HEK293 (cell line): ENCODE results near the gene MLF2.

Source experiments
- CTCF ChIA-PET: fragments of 350-600 bp; formaldehyde crosslinking; extraction: SDS; loops from one replicate; lab custom pipeline; 2021; ENCODE audit warnings: antibody characterized with exemption; lab: Yijun Ruan, JAX
- POLR2A ChIA-PET: fragments of 300-600 bp; formaldehyde crosslinking; extraction: SDS; loops from one replicate; lab custom pipeline; 2020; ENCODE audit warnings: antibody characterized with exemption, inconsistent platforms; lab: Yijun Ruan, JAX
- H3K27ac ChIP-seq: fragments of 200-500 bp; sonication (Bioruptor generic); 2 replicates; pipeline ENCODE4 v1.5.1; 2014; ENCODE audit warnings: low read depth, low read length, control low read depth, inconsistent platforms; ENCODE audit errors: extremely low read depth
- H3K36me3 ChIP-seq, 2 experiments: fragments of 200-500 bp in 1 of 2; sonication (Bioruptor generic) in 1 of 2; 1 replicate in 1 of 2; 2 replicates in 1 of 2; pipeline ENCODE4 v1.5.1; 2014 to 2017; ENCODE audit warnings: inconsistent platforms in 2 of 2, low read length in 2 of 2; ENCODE audit not compliant: control insufficient read depth in 2 of 2, insufficient read depth in 1 of 2
- H3K4me1 ChIP-seq: fragments of 200-500 bp; sonication (Bioruptor generic); 2 replicates; pipeline ENCODE4 v1.5.1; 2014; ENCODE audit warnings: mild to moderate bottlenecking, low read length, inconsistent platforms; ENCODE audit not compliant: control insufficient read depth, insufficient read depth
- H3K4me3 ChIP-seq: 2 replicates; pipeline ENCODE4 v1.5.1; 2011; ENCODE audit warnings: low read depth, mild to moderate bottlenecking, control low read depth, low read length, moderate library complexity
- H3K9me3 ChIP-seq: fragments of 200-500 bp; sonication (Bioruptor generic); 2 replicates; pipeline ENCODE4 v1.5.1; 2014; ENCODE audit warnings: low read depth, low read length, inconsistent platforms; ENCODE audit not compliant: control insufficient read depth, insufficient read depth
- BCL11A ChIP-seq: fragments of 450-650 bp; formaldehyde crosslinking; IDR thresholded peaks from 2 replicates; pipeline ENCODE4 v1.5.1; 2016; ENCODE audit warnings: low read depth, missing biosample characterization, missing genetic modification characterization
- FEZF1 ChIP-seq: fragments of 450-650 bp; formaldehyde crosslinking; IDR thresholded peaks from 2 replicates; pipeline ENCODE4 v1.5.1; 2016; ENCODE audit warnings: missing biosample characterization, missing genetic modification characterization
- GFI1B ChIP-seq: fragments of 450-650 bp; formaldehyde crosslinking; IDR thresholded peaks from 2 replicates; pipeline ENCODE4 v1.5.1; 2016; ENCODE audit warnings: missing biosample characterization, missing genetic modification characterization
- HOXD13 ChIP-seq: sonication (generic); formaldehyde crosslinking; IDR thresholded peaks from 2 replicates; pipeline ENCODE4 v1.8.0; 2022; ENCODE audit warnings: missing genetic modification reagents, borderline replicate concordance
- KLF16 ChIP-seq: fragments of 450-650 bp; formaldehyde crosslinking; IDR thresholded peaks from 2 replicates; pipeline ENCODE4 v1.5.1; 2017; ENCODE audit warnings: missing biosample characterization, missing genetic modification characterization
- MZF1 ChIP-seq: fragments of 450-650 bp; formaldehyde crosslinking; IDR thresholded peaks from 2 replicates; pipeline ENCODE4 v1.5.1; 2017; ENCODE audit warnings: missing biosample characterization, missing genetic modification characterization, borderline replicate concordance
- REPIN1 ChIP-seq: fragments of 450-650 bp; formaldehyde crosslinking; IDR thresholded peaks from 2 replicates; pipeline ENCODE4 v1.5.1; 2017; ENCODE audit warnings: missing biosample characterization, missing genetic modification characterization, low read depth
- SCRT1 ChIP-seq: fragments of 450-650 bp; formaldehyde crosslinking; IDR thresholded peaks from 2 replicates; pipeline ENCODE4 v1.5.1; 2016; ENCODE audit warnings: missing biosample characterization, missing genetic modification characterization, borderline replicate concordance
- SCRT2 ChIP-seq: fragments of 450-650 bp; formaldehyde crosslinking; IDR thresholded peaks from 2 replicates; pipeline ENCODE4 v1.5.1; 2016; ENCODE audit warnings: missing biosample characterization, missing genetic modification characterization
- SP2 ChIP-seq: fragments of 450-650 bp; formaldehyde crosslinking; IDR thresholded peaks from 2 replicates; pipeline ENCODE4 v1.5.1; 2016; ENCODE audit warnings: missing biosample characterization, missing genetic modification characterization
- ZBTB11 ChIP-seq: fragments of 450-650 bp; formaldehyde crosslinking; conservative IDR thresholded peaks from 2 replicates; pipeline ENCODE4 v1.5.1; 2016; ENCODE audit warnings: low read depth, missing biosample characterization, missing genetic modification characterization
- ZBTB8A ChIP-seq: fragments of 450-650 bp; formaldehyde crosslinking; IDR thresholded peaks from 2 replicates; pipeline ENCODE4 v1.5.1; 2016; ENCODE audit warnings: missing biosample characterization, missing genetic modification characterization
- ZFHX2 ChIP-seq: fragments of 450-650 bp; formaldehyde crosslinking; conservative IDR thresholded peaks from 2 replicates; pipeline ENCODE4 v1.5.1; 2016; ENCODE audit warnings: missing biosample characterization, missing genetic modification characterization
- ZNF121 ChIP-seq: fragments of 450-650 bp; formaldehyde crosslinking; IDR thresholded peaks from 2 replicates; pipeline ENCODE4 v1.5.1; 2016; ENCODE audit warnings: missing biosample characterization, missing genetic modification characterization
- ZNF184 ChIP-seq: fragments of 450-650 bp; IDR thresholded peaks from 2 replicates; pipeline ENCODE4 v1.5.1; 2018; ENCODE audit warnings: missing biosample characterization, mild to moderate bottlenecking, missing genetic modification characterization
- ZNF23 ChIP-seq: fragments of 450-650 bp; formaldehyde crosslinking; IDR thresholded peaks from 2 replicates; pipeline ENCODE4 v1.5.1; 2016; ENCODE audit warnings: missing biosample characterization, missing genetic modification characterization, borderline replicate concordance
- ZNF266 ChIP-seq: fragments of 450-650 bp; formaldehyde crosslinking; IDR thresholded peaks from 2 replicates; pipeline ENCODE4 v1.5.1; 2016; ENCODE audit warnings: missing biosample characterization, missing genetic modification characterization, low read depth
- ZNF302 ChIP-seq: fragments of 450-650 bp; formaldehyde crosslinking; IDR thresholded peaks from 2 replicates; pipeline ENCODE4 v1.5.1; 2016; ENCODE audit warnings: missing biosample characterization, missing genetic modification characterization, low read depth
- ZNF311 ChIP-seq: fragments of 450-650 bp; formaldehyde crosslinking; IDR thresholded peaks from 2 replicates; pipeline ENCODE4 v1.5.1; 2017; ENCODE audit warnings: missing biosample characterization, missing genetic modification characterization, borderline replicate concordance
- ZNF341 ChIP-seq: fragments of 450-650 bp; formaldehyde crosslinking; IDR thresholded peaks from 2 replicates; pipeline ENCODE4; 2016; ENCODE audit warnings: low read depth, missing biosample characterization, missing genetic modification characterization
- ZNF354C ChIP-seq: fragments of 450-650 bp; formaldehyde crosslinking; IDR thresholded peaks from 2 replicates; pipeline ENCODE4 v1.5.1; 2016; ENCODE audit warnings: missing biosample characterization, missing genetic modification characterization, low read depth, borderline replicate concordance
- ZNF416 ChIP-seq: fragments of 450-650 bp; formaldehyde crosslinking; IDR thresholded peaks from 2 replicates; pipeline ENCODE4 v1.5.1; 2016; ENCODE audit warnings: missing biosample characterization, missing genetic modification characterization
- ZNF473 ChIP-seq: fragments of 450-650 bp; formaldehyde crosslinking; IDR thresholded peaks from 2 replicates; pipeline ENCODE4 v1.5.1; 2017; ENCODE audit warnings: missing biosample characterization, missing genetic modification characterization
- ZNF626 ChIP-seq: fragments of 450-650 bp; sonication (Bioruptor Pico); formaldehyde crosslinking; IDR thresholded peaks from 2 replicates; pipeline ENCODE4 v1.5.1; 2018; ENCODE audit warnings: missing biosample characterization, missing genetic modification characterization, inconsistent platforms
- ZNF629 ChIP-seq: fragments of 450-650 bp; formaldehyde crosslinking; IDR thresholded peaks from 2 replicates; pipeline ENCODE4 v1.5.1; 2017; ENCODE audit warnings: missing biosample characterization, missing genetic modification characterization
- ZNF645 ChIP-seq: fragments of 450-650 bp; formaldehyde crosslinking; IDR thresholded peaks from 2 replicates; pipeline ENCODE4; 2016; ENCODE audit warnings: missing biosample characterization, missing genetic modification characterization
- ZNF654 ChIP-seq: fragments of 450-650 bp; formaldehyde crosslinking; IDR thresholded peaks from 2 replicates; pipeline ENCODE4 v1.5.1; 2016; ENCODE audit warnings: low read depth, missing biosample characterization, missing genetic modification characterization
- ZNF658 ChIP-seq: fragments of 450-650 bp; formaldehyde crosslinking; IDR thresholded peaks from 2 replicates; pipeline ENCODE4; 2016; ENCODE audit warnings: missing biosample characterization, missing genetic modification characterization
- TF ChIP-seq, protein P1 (sequence below): fragments of 450-650 bp; formaldehyde crosslinking; IDR thresholded peaks from 2 replicates; pipeline ENCODE4 v1.5.1; 2017; ENCODE audit warnings: missing biosample characterization, missing genetic modification characterization

Gene MLF2

DNA sequence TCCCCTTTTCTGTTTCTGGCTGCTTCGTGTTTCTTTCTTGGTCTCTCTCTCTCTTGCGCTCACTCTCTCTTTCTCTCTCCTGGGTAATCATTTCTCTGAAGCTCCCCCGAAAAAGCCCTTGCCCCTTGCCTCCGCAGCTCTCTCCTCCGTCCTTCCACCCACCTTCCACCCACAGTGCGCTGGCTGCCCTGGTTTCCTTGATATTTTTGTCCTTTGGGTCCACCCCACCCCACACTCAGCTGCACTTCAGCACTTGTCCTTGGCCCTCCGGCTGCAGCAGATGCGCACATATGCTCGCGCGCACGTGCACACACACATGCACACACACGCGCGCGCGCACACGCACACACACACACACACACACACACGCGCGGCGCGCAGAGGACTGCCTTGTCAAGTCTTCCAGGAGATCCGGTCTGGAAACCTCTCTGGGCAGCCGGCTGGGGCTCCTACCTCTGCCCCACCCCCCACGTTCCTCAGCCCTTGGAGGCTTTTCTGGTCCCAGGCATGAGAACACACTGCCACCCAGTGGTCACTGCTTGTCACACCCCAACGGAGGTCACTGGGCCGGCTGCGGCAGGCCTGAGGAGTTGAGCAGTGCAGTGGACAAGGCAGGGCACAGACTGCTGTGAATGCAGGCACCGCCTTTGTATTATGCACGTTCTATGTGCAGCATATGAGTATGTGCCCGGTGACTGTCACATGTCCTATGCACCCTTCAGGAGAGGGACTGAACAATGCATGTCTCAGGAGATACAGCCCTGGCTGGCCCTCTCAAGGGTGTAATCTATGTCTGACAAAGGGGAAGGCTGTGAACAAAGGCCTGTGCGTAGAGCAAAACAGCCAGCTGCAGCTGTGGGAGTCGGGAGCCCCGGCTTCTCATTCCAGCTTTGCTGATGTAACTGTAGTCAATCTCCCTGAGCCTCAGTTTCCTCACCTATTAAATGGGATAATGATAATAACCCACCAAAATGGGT is 25.9 kb upstream of the MLF2 start:
- H3K27ac ChIP-seq, result peak overlapping the region; percentile 24; the same call in 1 of the 2 replicates
- ChIA-PET CTCF (interaction anchor here (0.6 to 7.6 kb wide), 15 partner anchors 11 to 359 kb away, joined by 3 to 93 read pairs (median 4); partner anchors contain the start of genes C12orf57, CD4, MLF2 and PTMS), POLR2A (interaction anchor here (1.0 to 3.0 kb wide), 4 partner anchors 10 to 55 kb away, joined by 3 to 24 read pairs (median 12); partner anchors contain the start of genes COPS7A, MLF2 and PTMS)
- 0 out of 2 replicates have a peak, but pooled peaks have one; percentile 15 for TF ChIP-seq ZNF302 (tag by site-specific recombination)
- TF ChIP-seq ZNF629, result peak; percentile 78
- TF ChIP-seq REPIN1, result 0 out of 2 replicates have a peak, but pooled peaks have one; percentile 48
- TF ChIP-seq, protein P1, sequence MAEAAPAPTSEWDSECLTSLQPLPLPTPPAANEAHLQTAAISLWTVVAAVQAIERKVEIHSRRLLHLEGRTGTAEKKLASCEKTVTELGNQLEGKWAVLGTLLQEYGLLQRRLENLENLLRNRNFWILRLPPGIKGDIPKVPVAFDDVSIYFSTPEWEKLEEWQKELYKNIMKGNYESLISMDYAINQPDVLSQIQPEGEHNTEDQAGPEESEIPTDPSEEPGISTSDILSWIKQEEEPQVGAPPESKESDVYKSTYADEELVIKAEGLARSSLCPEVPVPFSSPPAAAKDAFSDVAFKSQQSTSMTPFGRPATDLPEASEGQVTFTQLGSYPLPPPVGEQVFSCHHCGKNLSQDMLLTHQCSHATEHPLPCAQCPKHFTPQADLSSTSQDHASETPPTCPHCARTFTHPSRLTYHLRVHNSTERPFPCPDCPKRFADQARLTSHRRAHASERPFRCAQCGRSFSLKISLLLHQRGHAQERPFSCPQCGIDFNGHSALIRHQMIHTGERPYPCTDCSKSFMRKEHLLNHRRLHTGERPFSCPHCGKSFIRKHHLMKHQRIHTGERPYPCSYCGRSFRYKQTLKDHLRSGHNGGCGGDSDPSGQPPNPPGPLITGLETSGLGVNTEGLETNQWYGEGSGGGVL, result peak; percentile 66
- TF ChIP-seq ZNF121 (tag by site-specific recombination), result 0 out of 2 replicates have a peak, but pooled peaks have one; percentile 23
- peak; percentile 77 for TF ChIP-seq ZBTB8A
- no peak for TF ChIP-seq ZNF184
- no peak for TF ChIP-seq ZNF645 (tag by site-specific recombination)
- no peak for TF ChIP-seq ZNF626
- TF ChIP-seq ZNF658 (tag by site-specific recombination), result no peak
- peak; percentile 99 for TF ChIP-seq ZNF654 (tag by site-specific recombination)
- no peak; the same call in 1 of the 2 replicates for TF ChIP-seq GFI1B (tag by site-specific recombination)
- TF ChIP-seq ZNF311, result no peak
- peak; percentile 85 for TF ChIP-seq BCL11A (tag by site-specific recombination)
- TF ChIP-seq SCRT1, result no peak
- TF ChIP-seq ZNF416 (tag by site-specific recombination), result no peak
- peak; percentile 38 for TF ChIP-seq ZBTB11 (tag by site-specific recombination)
- no peak for TF ChIP-seq MZF1
- no peak for TF ChIP-seq ZNF473 (tag by site-specific recombination)
- no peak; the same call in 1 of the 2 replicates for TF ChIP-seq SP2 (tag by site-specific recombination)
- no peak for TF ChIP-seq ZNF354C (tag by site-specific recombination)
- 0 out of 2 replicates have a peak, but pooled peaks have one; percentile 9 for TF ChIP-seq FEZF1 (tag by site-specific recombination)
- no peak for TF ChIP-seq ZNF341 (tag by site-specific recombination)
- TF ChIP-seq HOXD13 (CRISPR knock-in tag), result no peak
- TF ChIP-seq SCRT2, result peak; percentile 28
- TF ChIP-seq ZNF266 (tag by site-specific recombination), result no peak
- peak; percentile 97 for TF ChIP-seq ZFHX2 (tag by site-specific recombination)
- TF ChIP-seq KLF16 (tag by site-specific recombination), result peak; percentile 88
- no peak for TF ChIP-seq ZNF23 (tag by site-specific recombination)

More for the DNA sequence above, 25.9 kb upstream of the MLF2 start:
- H3K4me3 ChIP-seq, result peak overlapping the region; percentile 23
- H3K36me3 ChIP-seq, result no peaks in the 10 kb centered on the region
- no peaks in the 10 kb centered on the region for H3K9me3 ChIP-seq
- peaks cover 7% of the 10 kb centered on the region for H3K4me1 ChIP-seq
